Peyer's patch (tissue), 4 donors: ENCODE data around the gene PCGF1. TPM values are rescaled to one million over a fixed set of nuclear protein-coding genes. Genes with fewer than 3 reads are reported as not detected.

ENCODE experiments used
- DNase-seq, 3 donors: peaks; one replicate each; pipeline ENCODE4 v3.0.0-alpha.2; 2017 to 2019
- H3K27ac ChIP-seq, 4 donors: fragments of 200-600 bp; sonication (generic); one replicate each; pipeline ENCODE4 v1.5.1; 2016 to 2019
- H3K27me3 ChIP-seq, 2 donors: fragments of 200-600 bp; sonication (generic); one replicate each; pipeline ENCODE4 v1.5.1; 2019
- H3K36me3 ChIP-seq, 3 donors: fragments of 200-600 bp; sonication (generic); one replicate each; pipeline ENCODE4 v1.5.1; 2016 to 2019
- H3K4me1 ChIP-seq, 4 donors: fragments of 200-600 bp; sonication (generic); one replicate each; pipeline ENCODE4 v1.5.1; 2016 to 2019
- H3K4me3 ChIP-seq, 4 donors: fragments of 200-600 bp; sonication (generic); 1 replicate in 3 of 4; 2 replicates in 1 of 4; pipeline ENCODE4 v1.5.1; 2016 to 2019; ENCODE audit warnings: mild to moderate bottlenecking in 1 of 4
- H3K9me3 ChIP-seq, 4 donors: fragments of 200-600 bp; sonication (generic); one replicate each; pipeline ENCODE4 v1.5.1; 2016 to 2019; ENCODE audit warnings: mild to moderate bottlenecking in 1 of 4
- POLR2A ChIP-seq, 2 donors: fragments of 450-650 bp; IDR thresholded peaks; one replicate each; pipeline ENCODE4 v1.5.1; 2017; ENCODE audit warnings: antibody characterized with exemption in 2 of 2, mild to moderate bottlenecking in 2 of 2, moderate library complexity in 2 of 2
- total RNA-seq, 4 donors: library from RNA; depleted of rRNA; stranded (reverse); fragments of >200 nt; gene quantifications; one replicate each; pipeline ENCODE4 v1.1.0, GENCODE V29; 2016
- TF ChIP-seq, protein P1 (sequence below), 6 experiments: fragments of 450-650 bp in 4 of 6; fragments of 200-600 bp in 2 of 6; sonication (generic) in 1 of 6; IDR thresholded peaks; one replicate each; pipeline ENCODE4 v1.5.1; 2017 to 2019; ENCODE audit warnings: antibody characterized with exemption in 6 of 6, mild to moderate bottlenecking in 3 of 6, moderate library complexity in 1 of 6

Gene PCGF1
- total RNA-seq, 4 donors from 2014 or later, result 14.0 to 18.9 (median 16.2) TPM

DNA sequence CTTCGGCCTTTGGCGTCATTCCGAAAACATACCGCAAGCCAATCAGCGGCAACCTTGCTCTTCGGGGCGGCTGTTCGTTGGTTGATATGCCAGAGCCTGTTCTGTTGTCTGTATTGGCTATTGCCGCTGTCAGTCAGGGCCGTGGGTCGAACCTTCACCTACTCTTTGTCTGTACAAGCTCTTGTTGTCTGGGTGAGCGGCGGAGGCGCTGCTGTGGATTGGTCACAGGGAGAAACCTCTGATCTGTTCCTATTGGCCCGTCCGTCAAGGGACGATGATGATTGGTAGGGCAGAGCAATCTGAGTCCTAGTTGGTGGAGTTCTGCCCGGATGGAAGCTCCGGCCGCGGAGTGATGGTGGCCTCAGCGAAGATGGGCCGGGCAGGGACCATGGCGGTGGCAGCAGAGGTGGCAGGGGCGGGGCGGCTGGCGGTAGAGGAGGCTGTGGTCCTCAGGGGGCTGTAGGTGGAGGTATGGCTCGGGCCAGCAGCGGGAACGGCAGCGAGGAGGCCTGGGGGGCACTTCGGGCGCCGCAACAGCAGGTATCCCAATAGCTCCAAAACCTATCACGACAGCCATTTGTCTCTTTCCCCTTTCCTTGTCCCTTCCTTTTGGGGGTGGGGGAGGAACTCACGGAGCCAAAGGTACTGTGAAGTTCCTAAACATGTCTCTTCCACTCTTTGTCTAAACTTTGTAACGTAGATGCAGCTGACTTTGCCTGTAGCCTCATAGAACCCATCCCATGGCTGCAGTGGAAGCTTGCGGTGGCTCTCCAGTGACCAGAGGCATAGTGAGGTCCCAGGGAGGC lies 49.2 kb downstream of the PCGF1 start, which contains the start of gene WBP1:
Gene WBP1, plus strand, starts transcription at position 307 of the 806 bp plus-strand sequence. Its CDS starts 165 bp downstream, at position 472.
- DNase-seq, result peak; percentile 99 to 100 (median 100)
- Histone ChIP-seq H3K27me3 (no peaks in the 10 kb centered on the region), H3K9me3 (no peaks in the 10 kb centered on the region), H3K36me3 (peaks cover 0 to 24% (median 0%) of the 10 kb centered on the region in 3 donors), H3K27ac (peak within 1 kb of the TSS; percentile 98 to 99 (median 98)), H3K4me3 (peak within 1 kb of the TSS; percentile 67 to 88 (median 78)), H3K4me1 (peaks cover 6 to 44% (median 12%) of the 10 kb centered on the region in 4 donors)
- peak; percentile 59 to 61 for TF ChIP-seq POLR2A (IDR thresholded peaks at IDR 0.05)
- TF ChIP-seq, protein P1, sequence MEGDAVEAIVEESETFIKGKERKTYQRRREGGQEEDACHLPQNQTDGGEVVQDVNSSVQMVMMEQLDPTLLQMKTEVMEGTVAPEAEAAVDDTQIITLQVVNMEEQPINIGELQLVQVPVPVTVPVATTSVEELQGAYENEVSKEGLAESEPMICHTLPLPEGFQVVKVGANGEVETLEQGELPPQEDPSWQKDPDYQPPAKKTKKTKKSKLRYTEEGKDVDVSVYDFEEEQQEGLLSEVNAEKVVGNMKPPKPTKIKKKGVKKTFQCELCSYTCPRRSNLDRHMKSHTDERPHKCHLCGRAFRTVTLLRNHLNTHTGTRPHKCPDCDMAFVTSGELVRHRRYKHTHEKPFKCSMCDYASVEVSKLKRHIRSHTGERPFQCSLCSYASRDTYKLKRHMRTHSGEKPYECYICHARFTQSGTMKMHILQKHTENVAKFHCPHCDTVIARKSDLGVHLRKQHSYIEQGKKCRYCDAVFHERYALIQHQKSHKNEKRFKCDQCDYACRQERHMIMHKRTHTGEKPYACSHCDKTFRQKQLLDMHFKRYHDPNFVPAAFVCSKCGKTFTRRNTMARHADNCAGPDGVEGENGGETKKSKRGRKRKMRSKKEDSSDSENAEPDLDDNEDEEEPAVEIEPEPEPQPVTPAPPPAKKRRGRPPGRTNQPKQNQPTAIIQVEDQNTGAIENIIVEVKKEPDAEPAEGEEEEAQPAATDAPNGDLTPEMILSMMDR (IDR thresholded peaks at IDR 0.05), result no peak

DNA sequence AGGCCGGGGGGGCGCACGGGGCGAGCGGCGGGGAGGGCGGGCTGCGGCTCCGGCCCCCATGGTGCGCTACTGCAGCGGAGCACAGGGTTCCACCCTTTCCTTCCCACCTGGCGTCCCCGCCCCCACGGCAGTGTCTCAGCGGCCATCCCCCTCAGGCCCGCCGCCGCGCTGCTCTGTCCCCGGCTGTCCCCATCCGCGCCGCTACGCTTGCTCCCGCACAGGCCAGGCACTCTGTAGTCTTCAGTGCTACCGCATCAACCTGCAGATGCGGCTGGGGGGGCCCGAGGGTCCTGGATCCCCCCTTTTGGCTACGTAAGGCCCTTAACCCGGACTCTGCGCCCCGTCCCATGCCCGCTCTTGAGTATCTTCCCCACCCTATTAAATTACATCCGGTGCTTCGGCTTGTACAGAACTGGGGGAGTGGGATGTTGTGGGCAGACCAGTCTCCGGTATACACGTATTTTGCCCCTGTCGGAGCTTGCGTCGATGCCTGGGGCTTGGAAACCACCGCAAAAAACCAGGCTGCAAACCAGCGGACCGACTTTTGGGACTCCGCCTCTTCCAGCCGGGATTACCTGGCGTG lies 49.9 kb downstream of the PCGF1 start:
- peak overlapping the region; percentile 98 to 99 (median 98) for H3K27ac ChIP-seq
- TF ChIP-seq, protein P1 (IDR thresholded peaks at IDR 0.05), result peak in 1 of 6 experiments; percentile 11
- peak; percentile 52 to 84 for TF ChIP-seq POLR2A (IDR thresholded peaks at IDR 0.05)
- H3K36me3 ChIP-seq, result peaks cover 0 to 18% (median 0%) of the 10 kb centered on the region in 3 donors
- DNase-seq, result peak; percentile 87 to 93 (median 88)
- H3K27me3 ChIP-seq, result no peaks in the 10 kb centered on the region
- H3K9me3 ChIP-seq, result no peaks in the 10 kb centered on the region
- H3K4me1 ChIP-seq, result peaks cover 6 to 38% (median 12%) of the 10 kb centered on the region in 4 donors
- peak overlapping the region; percentile 67 to 88 (median 76) for H3K4me3 ChIP-seq

DNA sequence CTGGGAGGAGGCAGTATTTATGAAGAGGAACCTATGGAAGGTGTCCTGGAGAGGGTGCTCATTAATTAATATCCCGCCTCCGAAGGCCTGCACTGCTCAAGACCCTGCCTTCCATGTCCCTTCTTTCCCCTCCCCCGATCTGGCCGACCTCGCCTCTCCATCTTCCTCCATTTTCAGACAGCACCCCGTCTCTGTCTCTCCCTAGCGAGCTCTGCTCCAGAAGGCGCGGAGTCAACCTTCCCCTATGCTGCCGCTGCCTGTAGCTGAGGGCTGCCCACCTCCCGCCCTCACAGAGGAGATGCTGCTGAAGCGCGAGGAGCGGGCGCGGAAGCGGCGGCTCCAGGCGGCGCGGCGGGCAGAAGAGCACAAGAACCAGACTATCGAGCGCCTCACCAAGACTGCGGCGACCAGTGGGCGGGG lies 50.4 kb downstream of the PCGF1 start:
- no peak for DNase-seq
- peak overlapping the region; percentile 67 to 88 (median 76) for H3K4me3 ChIP-seq
- peaks cover 6 to 33% (median 12%) of the 10 kb centered on the region in 4 donors for H3K4me1 ChIP-seq
- H3K27me3 ChIP-seq, result no peaks in the 10 kb centered on the region
- peaks cover 0 to 13% (median 0%) of the 10 kb centered on the region in 3 donors for H3K36me3 ChIP-seq
- peak overlapping the region; percentile 98 to 99 (median 98) for H3K27ac ChIP-seq
- no peaks in the 10 kb centered on the region for H3K9me3 ChIP-seq
- no peak for TF ChIP-seq POLR2A (IDR thresholded peaks at IDR 0.05)

Other genes with a start within 250 kb of the PCGF1 start
- gene SLC4A5, start 164.3 kb downstream of the PCGF1 start, total RNA-seq, result 10 to 100 TPM in 1 of 4 donors, 1 to 10 TPM in 3; 1.8 to 14.9 (median 4.9) TPM
- 100 to 1,000 TPM in 3 of 4 donors, 10 to 100 TPM in 1; 85.3 to 191 (median 121) TPM for gene DCTN1, start 127.4 kb downstream of the PCGF1 start, total RNA-seq
- gene C2orf81, start 86.1 kb downstream of the PCGF1 start, total RNA-seq, result 1 to 10 TPM in 3 of 4 donors, under 1 TPM in 1; 0.94 to 3.3 (median 1.7) TPM
- 1 to 10 TPM in 3 of 4 donors, not detected in 1; 1.2 to 2.5 (median 2.3) TPM for gene WDR54, start 86.0 kb downstream of the PCGF1 start, total RNA-seq
- gene RTKN, start 65.8 kb downstream of the PCGF1 start, total RNA-seq, result 10 to 100 TPM; 46.2 to 99.9 (median 75.7) TPM
- gene INO80B, start 52.6 kb downstream of the PCGF1 start, total RNA-seq, result 10 to 100 TPM in 3 of 4 donors, 1 to 10 TPM in 1; 5.4 to 83.3 (median 41.8) TPM
- 10 to 100 TPM; 46.2 to 81.3 (median 59.9) TPM for gene WBP1, start 49.3 kb downstream of the PCGF1 start, total RNA-seq
- gene MOGS, start 42.3 kb downstream of the PCGF1 start, total RNA-seq, result 100 to 1,000 TPM in 1 of 4 donors, 10 to 100 TPM in 3; 55.3 to 122 (median 85.9) TPM
- 10 to 100 TPM; 17.8 to 23.8 (median 20.0) TPM for gene MRPL53, start 35.0 kb downstream of the PCGF1 start, total RNA-seq
- 100 to 1,000 TPM in 1 of 4 donors, 10 to 100 TPM in 3; 60.6 to 132 (median 94.7) TPM for gene CCDC142, start 24.7 kb downstream of the PCGF1 start, total RNA-seq
- 10 to 100 TPM; 42.9 to 79.5 (median 65.2) TPM for gene TTC31, start 24.6 kb downstream of the PCGF1 start, total RNA-seq
- 1 to 10 TPM in 3 of 4 donors, not detected in 1; 2.8 to 6.9 (median 6.8) TPM for gene LBX2, start 8.1 kb downstream of the PCGF1 start, total RNA-seq
- gene TLX2, start 6.8 kb upstream of the PCGF1 start, total RNA-seq, result 1 to 10 TPM in 2 of 4 donors, under 1 TPM in 1, not detected in 1; 0.53 to 1.7 (median 1.7) TPM
- 100 to 1,000 TPM in 1 of 4 donors, 10 to 100 TPM in 3; 14.0 to 116 (median 75.3) TPM for gene DQX1, start 18.5 kb upstream of the PCGF1 start, total RNA-seq
- gene AUP1, start 22.0 kb upstream of the PCGF1 start, total RNA-seq, result 100 to 1,000 TPM; 183 to 233 (median 213) TPM
- 10 to 100 TPM; 20.6 to 25.5 (median 24.2) TPM for gene HTRA2, start 22.2 kb upstream of the PCGF1 start, total RNA-seq
- gene LOXL3, start 46.2 kb upstream of the PCGF1 start, total RNA-seq, result 1 to 10 TPM in 3 of 4 donors, under 1 TPM in 1; 0.88 to 8.0 (median 4.8) TPM
- 10 to 100 TPM; 14.5 to 38.0 (median 26.3) TPM for gene DOK1, start 47.0 kb upstream of the PCGF1 start, total RNA-seq
- gene M1AP, start 140.6 kb upstream of the PCGF1 start, total RNA-seq, result not detected
- gene SEMA4F, start 146.6 kb upstream of the PCGF1 start, total RNA-seq, result 1 to 10 TPM; 1.6 to 6.5 (median 3.3) TPM